Activated CD4-positive, CD25-positive, alpha-beta regulatory T cell treated with anti-CD3 and anti-CD28 coated beads, Interleukin-2, amount 50 U/mL, for 72 hours (primary cell): ENCODE data around the gene RASA3.
"Not testable (repeated sequence)": the region's sequence is repeated elsewhere in the genome, so short reads cannot be mapped to it uniquely, and the experiment has no call there.

Source experiments
- DNase-seq: peaks from one replicate; pipeline ENCODE4 v3.0.0; 2021

Gene RASA3

GRCh38 chr13:114155926-114156883 lies 23.8 kb upstream of the RASA3 start:
- no peak for DNase-seq

GRCh38 chr13:114155320-114155719 lies 22.9 kb upstream of the RASA3 start:
- no peak for DNase-seq

GRCh38 chr13:114154476-114154875 lies 22.1 kb upstream of the RASA3 start:
- DNase-seq, result no peak

- no peak for DNase-seq
Observed at GRCh38 chr13:114153485-114154080, 21.2 kb upstream of the RASA3 start.

GRCh38 chr13:114152831-114153371 lies 20.5 kb upstream of the RASA3 start:
- no peak for DNase-seq

- no peak for DNase-seq
Observed at GRCh38 chr13:114152285-114152645, 19.8 kb upstream of the RASA3 start.

- no peak for DNase-seq
Observed at GRCh38 chr13:114151565-114152284, 19.3 kb upstream of the RASA3 start.

GRCh38 chr13:114151031-114151430 lies 18.6 kb upstream of the RASA3 start:
- DNase-seq, result no peak

- no peak for DNase-seq
Observed at GRCh38 chr13:114149774-114150740, 17.6 kb upstream of the RASA3 start.

GRCh38 chr13:114148886-114149285 lies 16.5 kb upstream of the RASA3 start:
- DNase-seq, result not testable (repeated sequence)

GRCh38 chr13:114148521-114148855 lies 16.1 kb upstream of the RASA3 start:
- peak; percentile 69 for DNase-seq

GRCh38 chr13:114147803-114148520 lies 15.5 kb upstream of the RASA3 start:
- no peak for DNase-seq

GRCh38 chr13:114146629-114147028 lies 14.2 kb upstream of the RASA3 start:
- DNase-seq, result peak; percentile 29

GRCh38 chr13:114146173-114146572 lies 13.8 kb upstream of the RASA3 start:
- DNase-seq, result no peak

GRCh38 chr13:114145722-114146121 lies 13.3 kb upstream of the RASA3 start:
- no peak for DNase-seq

- DNase-seq, result peak; percentile 29
Observed at GRCh38 chr13:114145256-114145655, 12.8 kb upstream of the RASA3 start.

- peak; percentile 29 for DNase-seq
Observed at GRCh38 chr13:114144606-114145244, 12.3 kb upstream of the RASA3 start.

GRCh38 chr13:114143806-114144605 lies 11.6 kb upstream of the RASA3 start:
- DNase-seq, result peak; percentile 37

- peak; percentile 66 for DNase-seq
Observed at GRCh38 chr13:114142640-114143490, 10.4 kb upstream of the RASA3 start.
